C1 segment of cervical spinal cord (tissue), 14 donors: Measurements from ENCODE around the gene CENPU.
"Not testable (repeated sequence)": the region's sequence is repeated elsewhere in the genome, so short reads cannot be mapped to it uniquely, and the experiment has no call there.

ENCODE experiments used
- DNase-seq, 14 donors: peaks; one replicate each; lab custom pipeline; 2025; lab: John Stamatoyannopoulos, UW

Gene CENPU

DNA sequence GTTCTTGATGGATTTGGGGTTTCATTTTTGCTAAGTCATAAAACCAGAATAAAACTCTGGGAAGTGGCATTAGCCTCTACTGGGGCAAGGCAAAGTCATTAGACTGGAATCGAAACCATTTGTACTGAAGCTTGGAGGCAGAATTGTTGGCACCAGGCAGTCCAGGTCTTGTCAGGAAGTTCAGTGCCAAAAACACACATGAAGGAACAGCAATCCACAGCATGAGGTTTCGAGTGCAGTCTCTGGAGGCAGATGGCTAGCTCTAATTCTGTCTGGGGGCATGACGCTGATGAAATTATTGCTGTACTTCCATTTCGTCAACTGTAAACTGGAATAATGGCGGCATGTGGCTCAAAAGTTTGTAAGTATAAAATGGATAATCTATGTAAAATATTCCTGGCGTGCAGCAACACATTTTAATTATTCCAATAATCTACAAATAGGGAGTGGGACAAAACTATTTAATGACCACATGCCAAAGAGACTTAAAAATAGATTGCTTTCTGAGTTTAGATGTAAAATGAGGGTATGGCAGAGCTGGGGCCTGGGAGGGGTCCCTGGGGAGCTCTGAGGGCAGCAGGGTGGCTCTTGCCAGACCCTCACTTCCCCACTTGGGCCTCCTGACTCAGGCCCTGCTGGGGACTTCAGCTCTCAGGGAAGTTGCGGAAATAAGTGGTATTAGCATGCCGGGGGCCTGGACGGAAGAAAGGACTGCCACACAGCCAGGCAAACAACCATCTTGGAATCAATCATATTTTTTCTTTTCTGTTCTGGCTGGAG is 18.8 kb upstream of the CENPU start:
- peak in 1 of 14 donors; percentile 46 for DNase-seq

DNA sequence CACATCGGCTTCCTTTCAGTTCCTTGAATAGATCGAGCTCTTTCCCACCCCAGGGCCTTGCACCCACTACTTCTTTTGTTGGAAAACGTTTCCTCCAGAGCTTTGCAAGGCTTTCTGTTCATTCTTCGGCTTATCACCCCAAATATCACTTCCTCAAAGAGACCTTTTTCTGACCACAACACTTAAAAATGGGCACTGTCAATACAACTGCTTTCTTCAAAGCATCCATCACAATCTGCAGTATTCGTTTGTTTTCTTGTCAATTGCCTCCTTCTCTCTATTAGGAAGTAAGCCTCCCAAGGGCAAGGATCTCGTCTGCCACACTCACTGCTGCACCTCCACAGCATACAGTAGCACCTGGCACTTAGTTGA is 17.7 kb upstream of the CENPU start:
- no peak for DNase-seq

DNA sequence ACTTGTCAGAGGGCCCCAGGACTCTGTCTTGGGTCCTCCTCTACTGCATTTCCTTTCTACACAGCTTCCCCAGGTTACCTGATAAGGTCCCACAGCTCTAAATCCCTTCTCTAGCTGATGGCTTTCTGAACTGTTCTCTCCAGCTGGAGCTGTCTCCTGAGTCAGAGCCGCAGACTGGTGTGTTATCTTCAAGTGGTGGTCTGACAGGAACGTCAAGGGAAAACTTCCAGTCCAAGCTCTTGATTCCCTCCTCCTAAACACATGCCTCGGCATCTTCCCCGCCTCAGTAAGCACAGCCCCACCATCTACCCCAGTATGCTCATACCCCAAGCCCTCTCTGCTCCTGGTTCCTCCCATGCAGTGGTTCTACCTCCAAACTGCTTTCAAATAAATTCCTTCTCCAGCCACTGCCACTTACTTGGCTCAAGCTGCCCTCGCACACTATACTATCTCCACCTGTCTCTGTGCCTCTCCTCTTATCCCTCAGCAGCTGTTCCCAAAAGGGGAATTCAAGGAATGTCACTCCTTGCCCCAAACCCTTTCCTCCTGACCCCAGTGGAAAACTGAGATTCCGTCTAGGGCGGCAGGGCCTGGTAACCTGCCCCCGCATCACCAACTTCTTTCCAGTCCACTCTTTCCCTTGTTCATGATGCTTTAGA is 17.2 kb upstream of the CENPU start:
- no peak for DNase-seq

DNA sequence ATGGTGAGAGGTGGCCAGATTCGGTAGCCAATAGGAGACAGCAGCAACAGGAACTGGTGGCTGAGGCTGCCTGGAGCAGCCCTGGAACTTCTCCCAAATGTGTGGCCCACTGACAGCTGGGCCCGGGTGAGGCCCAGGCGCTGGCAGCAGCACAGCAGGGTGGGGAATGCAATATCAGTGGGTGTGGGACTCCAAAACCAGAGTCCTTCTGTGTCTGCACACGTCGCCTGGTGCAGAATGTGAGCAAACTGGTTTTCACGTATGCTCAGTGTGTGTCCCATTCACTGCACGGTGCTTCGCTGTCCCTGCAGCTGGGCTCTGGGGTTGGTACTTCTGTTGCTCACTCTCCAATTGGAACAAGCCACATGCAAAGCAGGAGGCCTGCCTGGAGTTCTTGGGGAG is 14.4 kb upstream of the CENPU start:
- DNase-seq: no peak

DNA sequence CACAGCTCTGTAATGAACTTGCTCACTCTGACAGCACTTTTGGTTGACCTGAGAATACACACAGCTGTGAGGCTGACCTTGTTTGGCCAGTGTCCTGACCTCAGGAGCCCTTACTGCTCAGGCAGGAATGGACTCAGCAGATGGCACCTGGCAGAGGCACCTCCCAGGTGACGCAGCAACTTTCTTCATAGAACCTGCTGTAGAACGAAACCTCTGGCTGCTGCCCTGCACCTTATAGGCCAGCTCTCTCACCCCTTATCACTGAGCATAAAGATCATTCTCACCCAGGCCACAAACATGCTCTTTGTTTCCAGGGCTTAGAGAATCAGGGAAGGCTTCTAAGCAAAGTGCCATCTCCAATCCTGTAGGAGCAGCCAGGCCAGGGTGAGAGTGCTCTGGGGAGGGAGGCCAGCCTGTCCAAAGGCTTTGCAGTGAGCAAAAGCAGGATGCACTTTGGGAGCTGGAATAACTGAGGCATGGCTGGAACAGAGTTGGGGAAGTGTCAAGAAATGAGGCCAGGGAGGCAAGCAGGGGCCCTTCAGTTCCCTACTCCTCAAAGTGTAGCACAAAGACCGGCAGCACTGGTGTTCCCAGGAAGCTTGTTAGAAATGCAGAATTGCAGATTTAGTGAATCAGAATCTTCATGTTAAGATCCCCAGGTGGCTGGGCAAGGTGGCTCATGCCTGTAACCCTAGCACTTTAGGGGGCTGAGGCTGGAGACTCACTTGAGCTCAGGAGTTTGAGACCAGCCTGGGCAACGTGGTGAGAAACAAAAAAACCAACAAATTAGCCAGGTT is 13.3 kb upstream of the CENPU start:
- DNase-seq: no peak

DNA sequence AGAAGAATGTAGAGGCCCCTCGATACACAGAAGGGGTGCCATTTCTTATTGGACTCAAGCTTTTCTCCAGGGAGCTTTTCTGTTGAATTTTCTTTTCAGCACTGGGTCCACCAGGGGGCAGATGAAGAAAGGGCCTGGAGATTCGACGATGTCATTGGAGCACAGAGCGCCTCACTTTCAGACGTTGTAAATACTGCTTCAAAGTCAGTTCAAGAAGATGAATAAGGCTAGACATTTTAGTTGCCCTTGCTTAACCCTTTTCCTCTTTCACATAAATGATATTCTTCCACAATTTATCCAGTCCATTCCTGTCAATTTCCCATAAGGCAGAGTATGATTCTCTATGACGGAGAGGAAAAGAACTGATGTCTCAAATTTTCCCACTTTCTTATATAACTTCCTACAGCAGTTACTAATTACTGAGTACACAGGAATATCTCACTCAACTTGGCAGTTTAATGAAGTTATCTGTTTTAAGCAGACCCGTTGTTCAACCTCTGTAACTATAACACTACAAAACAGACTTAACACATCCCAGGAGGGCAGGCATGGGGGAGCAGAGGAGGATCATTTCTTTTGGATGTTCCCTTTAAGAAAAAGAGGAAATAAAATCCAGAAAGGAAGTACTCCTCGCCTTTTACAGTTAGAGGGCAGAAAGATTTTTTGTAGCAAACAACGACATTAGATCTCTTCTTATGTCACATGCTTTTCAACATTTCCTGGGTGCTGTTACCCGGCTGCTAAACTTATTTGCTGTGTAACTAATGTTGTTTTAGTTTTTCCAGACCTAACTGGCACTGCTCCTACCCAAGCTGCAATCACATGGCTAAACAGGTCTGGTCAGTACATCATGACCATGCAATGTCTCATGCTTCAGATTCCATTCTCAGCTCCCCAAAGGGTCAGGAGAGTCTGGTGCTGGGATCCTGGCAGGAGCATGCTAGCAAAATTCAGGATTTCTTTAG is 12.2 kb upstream of the CENPU start:
- DNase-seq: peak in 8 of 14 donors; percentile 2 to 72 (median 36)

DNA sequence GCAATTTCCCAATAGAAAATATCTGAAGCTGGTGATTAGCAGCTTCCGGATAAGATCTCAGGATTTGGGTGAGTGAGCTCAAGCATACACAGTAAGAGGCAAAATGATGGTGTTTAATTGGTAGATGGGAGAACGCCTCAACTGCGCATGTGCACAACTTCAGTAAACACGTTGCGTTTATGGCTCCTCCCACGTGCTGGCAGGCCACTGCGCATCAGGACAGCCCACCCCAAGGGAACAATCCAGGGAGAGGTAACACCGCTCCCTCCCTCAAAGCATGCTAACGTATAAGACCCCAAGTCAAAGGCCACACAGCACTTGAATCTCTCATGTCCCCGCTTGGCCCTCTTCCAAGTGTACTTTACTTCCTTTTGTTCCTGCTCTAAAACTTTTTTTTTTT is 10.3 kb upstream of the CENPU start:
- no peak for DNase-seq

DNA sequence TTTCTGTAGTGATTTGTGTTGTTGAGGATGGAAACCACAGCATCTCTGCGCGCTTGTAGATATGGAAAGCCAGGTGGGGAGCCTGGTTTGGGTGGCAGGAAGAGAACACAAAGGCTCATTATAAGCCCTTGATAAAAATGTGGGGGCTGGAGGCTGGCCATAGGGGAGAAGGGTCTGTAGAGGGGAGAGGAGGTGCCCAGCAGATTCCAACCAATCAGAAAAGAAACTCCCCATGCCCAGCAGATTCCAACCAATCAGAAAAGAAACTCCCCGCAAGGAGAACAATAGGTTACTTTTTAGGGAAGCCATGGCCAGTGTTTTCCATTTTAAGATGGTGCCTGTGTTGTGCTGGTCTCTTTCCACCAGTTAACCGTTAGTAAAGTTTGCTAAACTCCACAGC is 9.8 kb upstream of the CENPU start:
- no peak for DNase-seq

DNA sequence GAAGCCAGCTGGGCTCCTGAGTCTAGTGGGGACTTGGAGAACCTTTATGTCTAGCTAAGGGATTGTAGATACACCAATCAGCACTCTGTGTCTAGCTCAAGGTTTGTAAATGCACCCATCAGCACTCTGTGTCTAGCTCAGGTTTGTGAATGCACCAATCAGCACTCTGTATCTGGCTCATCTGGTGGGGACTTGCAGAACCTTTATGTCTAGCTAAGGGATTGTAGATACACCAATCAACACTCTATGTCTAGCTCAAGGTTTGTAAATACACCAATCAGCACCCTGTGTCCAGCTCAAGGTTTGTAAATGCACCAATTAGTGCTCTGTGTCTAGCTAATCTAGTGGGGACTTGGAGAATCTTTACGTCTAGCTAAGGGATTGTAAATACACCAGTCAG is 7.8 kb upstream of the CENPU start:
- DNase-seq: not testable (repeated sequence)

DNA sequence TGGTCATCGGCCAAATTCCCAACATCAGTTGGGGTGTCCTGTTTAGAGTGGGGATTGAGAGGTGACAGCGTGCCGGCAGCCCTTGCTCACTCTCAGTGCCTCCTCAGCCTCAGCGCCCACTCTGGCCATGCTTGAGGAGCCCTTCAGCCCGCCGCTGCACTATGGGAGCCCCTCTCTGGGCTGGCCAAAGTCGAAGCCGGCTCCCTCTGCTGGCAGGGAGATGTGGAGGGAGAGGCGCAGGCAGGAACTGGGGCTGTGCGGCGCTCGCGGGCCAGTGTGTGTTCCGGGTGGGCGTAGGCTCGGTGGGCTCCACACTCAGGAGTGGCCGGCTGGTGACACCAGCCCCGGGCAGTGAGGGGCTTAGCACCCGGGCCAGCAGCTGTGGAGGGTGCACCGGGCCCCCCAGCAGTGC is 7.1 kb upstream of the CENPU start:
- DNase-seq: no peak

DNA sequence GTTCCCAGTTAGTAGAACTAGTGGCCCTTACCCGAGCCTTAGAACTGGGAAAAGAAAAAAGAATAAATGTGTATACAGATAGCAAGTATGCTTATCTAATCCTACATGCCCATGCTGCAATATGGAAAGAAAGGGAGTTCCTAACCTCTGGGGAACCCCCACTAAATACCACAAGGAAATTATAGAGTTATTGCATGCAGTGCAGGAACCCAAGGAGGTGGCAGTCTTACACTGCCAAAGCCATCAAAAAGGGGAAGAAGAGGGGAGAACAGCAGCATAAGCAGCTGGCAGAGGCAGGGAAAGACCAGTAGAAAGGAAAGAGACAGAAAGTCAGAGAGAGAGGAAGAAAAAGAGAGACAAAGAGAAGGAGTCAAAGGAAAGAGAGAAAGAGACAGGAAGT is 5.7 kb upstream of the CENPU start:
- DNase-seq: not testable (repeated sequence)

DNA sequence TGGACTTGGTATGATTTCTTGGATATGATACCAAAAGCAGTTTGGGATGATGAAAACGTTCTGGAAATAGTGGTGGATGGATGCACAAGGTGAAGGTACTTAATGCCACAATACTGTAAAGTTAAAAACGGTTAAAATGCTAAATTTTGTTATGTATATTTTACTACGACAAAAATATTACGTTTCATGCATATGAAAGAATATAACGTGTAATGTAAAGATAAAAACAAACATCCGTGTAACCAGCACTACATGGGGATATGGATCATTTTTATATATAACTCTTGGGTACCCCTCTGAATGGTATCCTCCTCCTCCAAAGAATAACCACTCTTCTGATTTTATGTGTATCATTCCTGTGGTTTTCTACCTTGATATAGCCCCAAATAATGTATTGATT is 862 bp upstream of the CENPU start:
- DNase-seq: no peak

DNA sequence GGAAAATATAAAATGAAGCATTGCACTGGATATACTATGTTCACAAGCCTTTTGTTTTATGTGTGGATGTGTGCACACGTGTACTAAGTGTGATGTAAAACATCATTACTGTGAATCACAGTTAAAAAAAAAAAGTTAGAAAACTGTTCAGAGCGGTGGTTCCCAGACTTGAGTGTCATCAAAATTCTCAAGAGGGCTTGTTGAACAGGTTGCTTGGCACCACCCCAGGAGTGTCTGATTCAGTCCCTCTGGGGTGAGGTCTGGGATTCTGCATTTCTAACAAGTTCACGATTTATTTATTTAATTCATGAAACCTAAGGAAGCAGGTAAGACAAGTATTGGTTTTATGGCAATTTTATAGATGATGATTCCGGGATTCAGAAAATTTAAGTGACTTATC is 1.8 kb downstream of the CENPU start:
- no peak for DNase-seq

DNA sequence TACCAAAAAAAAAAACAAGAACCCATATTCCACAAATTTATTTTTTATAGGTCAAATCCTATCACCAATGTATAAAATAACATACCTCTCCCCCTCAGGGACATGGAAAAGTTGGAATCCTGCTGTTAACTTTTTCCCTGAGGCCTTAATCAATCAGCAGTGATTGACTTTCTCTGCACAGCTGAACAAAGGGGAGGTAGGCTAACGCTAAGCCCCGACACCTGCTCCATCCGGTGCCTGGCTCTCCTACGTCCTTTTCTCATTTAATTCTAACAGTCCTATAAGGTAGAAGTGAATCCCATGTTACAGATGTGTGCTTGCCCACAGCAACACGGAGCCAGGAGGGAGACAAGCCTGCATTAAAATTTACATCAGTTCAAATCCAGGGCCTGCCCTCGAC is 2.8 kb downstream of the CENPU start:
- DNase-seq: no peak

DNA sequence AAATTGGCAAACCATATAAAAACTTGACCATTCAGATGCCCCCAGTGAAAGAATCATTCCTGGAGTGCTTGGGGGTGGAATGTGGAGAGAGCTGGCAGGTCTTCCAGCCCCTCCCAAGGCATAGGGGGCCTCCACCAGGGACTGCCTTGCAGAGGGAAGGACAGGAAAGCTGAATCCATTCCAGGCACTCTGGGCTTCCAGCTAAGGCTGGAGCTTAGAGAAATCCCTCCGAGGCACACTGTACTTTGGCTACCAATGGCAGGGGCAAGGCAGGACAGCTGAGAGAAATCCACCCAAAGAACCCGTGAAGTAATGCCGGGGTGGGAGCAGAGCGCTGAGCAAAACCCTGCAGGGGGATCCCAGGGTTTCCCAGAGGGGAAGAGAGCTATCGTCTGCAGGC is 4.0 kb downstream of the CENPU start:
- no peak for DNase-seq

DNA sequence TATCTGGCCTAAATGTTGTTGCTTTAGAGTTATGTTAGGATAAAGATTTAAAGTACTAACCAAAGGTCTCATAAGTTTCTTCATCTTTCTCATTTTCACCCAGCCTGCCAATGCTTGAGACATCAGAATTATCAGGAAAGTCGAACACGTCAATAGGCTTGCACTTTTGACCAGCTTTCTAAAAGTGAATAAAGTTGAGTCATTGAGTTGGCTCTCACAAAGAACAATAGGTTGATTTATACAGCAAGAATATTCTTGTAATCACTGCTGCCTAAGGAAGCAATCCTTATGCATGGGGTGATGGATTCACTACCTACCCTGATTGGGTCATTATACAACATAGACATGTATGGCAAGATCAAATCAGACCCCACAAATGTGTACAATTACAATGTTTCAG is 5.0 kb downstream of the CENPU start:
- DNase-seq: no peak

DNA sequence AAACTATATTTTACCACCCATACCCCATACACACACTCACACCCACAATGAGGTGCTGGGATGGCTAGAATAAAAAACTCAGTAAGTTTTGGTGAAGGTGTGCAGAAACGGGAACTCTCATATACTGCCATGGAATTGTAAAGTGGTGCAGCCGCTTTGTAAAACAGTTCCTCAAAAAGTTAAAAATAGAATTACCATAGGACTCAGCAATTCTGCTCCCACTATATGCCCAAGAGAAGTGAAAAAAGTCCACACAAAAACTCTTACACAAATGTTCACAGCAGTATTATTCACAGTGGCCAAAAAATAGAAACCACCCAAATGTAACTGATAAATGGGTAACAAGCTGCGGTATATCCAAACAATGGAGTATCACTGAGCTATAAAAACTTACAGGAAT is 6.5 kb downstream of the CENPU start:
- DNase-seq: no peak

DNA sequence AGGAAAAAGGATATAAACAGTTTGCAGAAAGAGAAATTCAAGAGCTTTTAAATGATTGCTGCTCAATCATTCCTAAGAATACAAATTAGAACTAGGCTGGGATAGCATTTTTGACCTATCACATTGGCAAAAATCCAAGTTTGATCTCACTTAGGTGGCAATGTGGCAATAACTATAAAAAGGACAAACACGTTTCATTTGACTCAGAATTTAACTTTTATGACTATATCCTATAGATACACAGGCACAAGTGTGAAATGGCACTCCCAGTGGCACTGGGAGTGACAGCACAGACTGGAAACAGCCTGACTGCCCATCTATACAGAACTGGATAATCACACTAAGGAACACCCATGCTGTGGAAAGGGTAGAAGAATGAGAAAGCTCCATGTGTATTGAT is 11.1 kb downstream of the CENPU start:
- no peak for DNase-seq

DNA sequence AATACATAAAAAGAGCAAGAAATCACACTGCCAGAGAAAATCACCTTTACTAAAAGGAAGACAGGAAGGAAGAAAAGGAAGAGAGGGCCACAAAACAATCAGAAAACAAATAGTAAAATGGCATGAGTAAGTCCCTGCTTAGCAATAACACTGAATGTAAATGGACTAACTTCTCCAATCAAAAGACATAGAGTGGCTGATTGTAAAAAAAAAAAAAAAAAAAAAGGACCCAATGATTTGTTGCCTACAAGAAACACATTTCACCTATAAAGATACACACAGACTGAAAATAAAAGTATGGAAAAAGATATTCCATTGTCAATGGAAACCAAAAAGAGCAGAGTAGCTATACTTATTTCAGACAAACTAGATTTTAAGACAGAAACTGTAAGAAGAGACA is 12.6 kb downstream of the CENPU start:
- no peak for DNase-seq

DNA sequence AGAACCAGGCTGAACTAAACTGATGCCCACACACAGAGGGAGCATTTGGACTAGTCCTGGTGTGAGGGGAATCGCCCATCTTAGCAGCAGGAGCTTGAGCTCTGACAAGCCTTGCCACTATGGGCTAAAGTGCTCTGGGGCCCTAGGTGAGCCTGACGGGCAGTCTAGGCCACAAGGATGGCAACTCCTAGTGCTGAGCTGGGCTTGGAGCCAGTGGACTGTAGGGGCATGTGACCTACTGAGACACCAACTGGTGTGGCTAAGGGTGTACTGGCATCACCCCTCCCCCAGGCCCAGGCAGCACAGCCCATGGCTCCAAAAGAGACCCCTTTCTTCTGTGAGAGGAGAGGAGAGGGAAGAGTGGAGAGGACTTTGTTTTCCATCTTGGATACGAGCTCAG is 14.5 kb downstream of the CENPU start:
- DNase-seq: no peak

DNA sequence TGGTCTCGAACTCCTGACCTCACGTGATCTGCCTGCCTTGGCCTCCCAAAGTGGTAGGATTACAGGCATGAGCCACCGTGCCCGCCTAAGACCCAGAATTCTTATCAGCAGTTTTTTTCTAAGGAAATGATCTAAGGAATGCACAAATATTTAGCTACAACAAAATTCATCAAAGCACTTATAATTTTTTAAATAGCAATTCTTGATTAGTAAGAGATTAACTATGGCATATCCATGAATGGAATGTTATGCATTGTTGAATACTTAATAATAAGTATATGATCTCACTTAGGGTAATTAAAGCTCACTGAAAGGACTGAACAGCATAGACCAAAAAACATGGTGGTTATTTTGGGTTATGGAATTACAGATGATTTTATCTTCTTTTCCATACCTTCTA is 18.4 kb downstream of the CENPU start:
- DNase-seq: no peak

DNA sequence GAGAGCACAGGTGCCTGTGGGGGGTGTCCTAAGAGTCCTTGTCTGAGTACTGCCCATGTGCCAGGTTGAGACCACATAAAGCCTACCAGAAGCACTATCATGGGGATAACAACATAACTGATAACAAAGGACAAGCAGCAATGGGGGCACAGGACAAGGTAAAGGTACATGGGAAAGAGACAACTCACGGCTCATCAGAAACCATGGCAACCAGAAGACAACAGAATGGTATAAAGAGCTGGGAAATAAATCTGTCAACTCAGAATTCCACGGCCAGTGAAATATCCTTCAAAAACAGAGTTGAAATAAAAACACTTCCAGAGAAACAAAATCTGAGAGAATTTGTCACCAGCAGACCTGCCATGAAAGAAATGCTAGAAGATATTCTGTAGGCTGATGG is 20.0 kb downstream of the CENPU start:
- no peak for DNase-seq
